HG03103 (cell line): ENCODE data around the gene FAM234A.
"Not testable (repeated sequence)": the region's sequence is repeated elsewhere in the genome, so short reads cannot be mapped to it uniquely, and the experiment has no call there.

ENCODE experiments used
- ATAC-seq: cut with Tn5 transposase; IDR thresholded peaks from one replicate; pipeline ENCODE4 v1.9.1; 2021; ENCODE audit warnings: low read depth; ENCODE audit not compliant: unreplicated experiment

Gene FAM234A

GRCh38 chr16:264440-264951, 29.9 kb downstream of the FAM234A start:
- ATAC-seq = no peak

- no peak for ATAC-seq
Measured at GRCh38 chr16:265002-265529, 30.4 kb downstream of the FAM234A start.

- ATAC-seq = no peak
Measured at GRCh38 chr16:265711-266110, 31.1 kb downstream of the FAM234A start.

GRCh38 chr16:266258-267164, 31.9 kb downstream of the FAM234A start:
- ATAC-seq = no peak

GRCh38 chr16:267562-267961, 32.9 kb downstream of the FAM234A start:
- ATAC-seq = not testable (repeated sequence)

- ATAC-seq = no peak
Measured at GRCh38 chr16:268141-269053, 33.8 kb downstream of the FAM234A start.

- no peak for ATAC-seq
Measured at GRCh38 chr16:269061-269796, 34.6 kb downstream of the FAM234A start.

GRCh38 chr16:270381-271255, 36.0 kb downstream of the FAM234A start:
- ATAC-seq = no peak

GRCh38 chr16:272633-273546, 38.3 kb downstream of the FAM234A start:
- ATAC-seq = no peak

- no peak for ATAC-seq
Measured at GRCh38 chr16:273547-274421, 39.2 kb downstream of the FAM234A start.

- ATAC-seq = no peak
Measured at GRCh38 chr16:275041-275641, 40.5 kb downstream of the FAM234A start.

- ATAC-seq = no peak
Measured at GRCh38 chr16:275786-276232, 41.2 kb downstream of the FAM234A start, which contains the start of gene RGS11. Gene RGS11, minus strand, starts transcription at chr16:275944. Its CDS starts 33 bp downstream, at chr16:275911.

GRCh38 chr16:276426-277077, 41.9 kb downstream of the FAM234A start:
- no peak for ATAC-seq

GRCh38 chr16:278863-279366, 44.3 kb downstream of the FAM234A start:
- no peak for ATAC-seq

- no peak for ATAC-seq
Measured at GRCh38 chr16:279531-279930, 44.9 kb downstream of the FAM234A start.

- no peak for ATAC-seq
Measured at GRCh38 chr16:280005-280460, 45.4 kb downstream of the FAM234A start.
